Measurements from ENCODE around the gene MDH1B.

Gene MDH1B

DNA sequence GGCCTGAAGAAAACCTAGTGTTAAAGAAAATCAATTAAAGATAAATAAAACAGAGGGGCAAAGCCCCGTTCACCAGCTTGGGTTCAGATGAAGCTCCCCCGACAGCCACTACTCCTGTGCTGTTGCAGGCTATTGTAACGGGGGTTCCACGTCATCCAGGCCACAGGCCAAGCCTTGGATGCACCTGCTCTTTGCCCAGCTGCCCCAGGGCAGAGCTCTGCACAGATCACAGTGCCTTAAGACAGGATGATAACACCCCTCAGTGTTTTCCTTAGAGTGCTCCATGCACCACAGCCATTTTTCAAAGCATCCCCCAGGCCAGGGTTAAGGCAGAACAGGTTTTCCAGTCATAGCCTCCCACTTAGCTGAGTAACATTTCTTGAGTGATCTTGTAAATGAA, 32.2 kb upstream of the MDH1B start:
- Histone ChIP-seq H3K4me1 (ENCODE audit: insufficient read depth, low read length) (peaks cover 12% of the 10 kb centered on the region), H2AFZ (ENCODE audit: low read depth, low read length) (no peak overlapping the region), H3K4me3 (ENCODE audit: low read length) (no peak overlapping the region), H3K27me3 (ENCODE audit: insufficient read depth, low read length) (no peaks in the 10 kb centered on the region), H3K9me3 (ENCODE audit: low read length) (no peaks in the 10 kb centered on the region), H3K36me3 (ENCODE audit: insufficient read depth, low read length) (peaks cover 29% of the 10 kb centered on the region)

- Histone ChIP-seq H3K27me3 (ENCODE audit: insufficient read depth, low read length) (no peaks in the 10 kb centered on the region), H2AFZ (ENCODE audit: low read depth, low read length) (no peak overlapping the region), H3K9me3 (ENCODE audit: low read length) (no peaks in the 10 kb centered on the region), H3K4me3 (ENCODE audit: low read length) (no peak overlapping the region), H3K4me1 (ENCODE audit: insufficient read depth, low read length) (no peaks in the 10 kb centered on the region), H3K36me3 (ENCODE audit: insufficient read depth, low read length) (peaks cover 76% of the 10 kb centered on the region)
Observed at GRCh38 chr2:206792645-206793044, 27.5 kb upstream of the MDH1B start.

DNA sequence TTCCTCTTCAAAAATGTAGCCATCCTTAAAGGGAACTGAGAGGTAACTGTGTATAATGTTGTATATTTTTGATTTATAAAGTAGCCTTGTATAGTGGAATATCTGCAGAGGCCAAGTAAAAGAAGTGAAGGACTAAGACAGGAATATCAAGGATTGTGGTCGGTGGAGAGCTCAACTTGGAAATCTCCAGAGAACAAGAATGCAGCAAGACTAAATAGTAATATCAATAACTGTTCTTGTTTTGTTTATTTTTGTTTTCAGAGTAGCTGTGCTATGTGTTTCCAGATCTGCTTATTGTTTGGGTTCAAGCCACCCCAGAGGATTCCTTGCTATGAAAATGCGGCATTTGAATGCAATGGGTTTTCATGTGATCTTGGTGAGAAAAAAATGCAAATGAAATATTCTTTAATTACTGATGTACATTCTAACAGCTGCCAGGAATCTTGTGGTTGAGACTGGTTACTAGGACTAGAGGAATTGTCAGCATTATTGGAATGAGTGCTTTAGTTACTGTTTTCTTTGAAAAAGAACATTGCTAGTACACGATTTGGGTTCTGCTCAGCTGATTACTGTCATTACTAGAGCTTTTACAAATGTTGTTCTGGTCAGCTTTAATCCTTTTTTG, 25.3 kb upstream of the MDH1B start:
- H3K4me3 ChIP-seq (ENCODE audit: low read length), result no peak overlapping the region
- H3K27me3 ChIP-seq (ENCODE audit: insufficient read depth, low read length), result no peaks in the 10 kb centered on the region
- no peaks in the 10 kb centered on the region for H3K4me1 ChIP-seq (ENCODE audit: insufficient read depth, low read length)
- H3K9me3 ChIP-seq (ENCODE audit: low read length), result no peaks in the 10 kb centered on the region
- H3K36me3 ChIP-seq (ENCODE audit: insufficient read depth, low read length), result peaks cover 79% of the 10 kb centered on the region
- no peak overlapping the region for H2AFZ ChIP-seq (ENCODE audit: low read depth, low read length)

DNA sequence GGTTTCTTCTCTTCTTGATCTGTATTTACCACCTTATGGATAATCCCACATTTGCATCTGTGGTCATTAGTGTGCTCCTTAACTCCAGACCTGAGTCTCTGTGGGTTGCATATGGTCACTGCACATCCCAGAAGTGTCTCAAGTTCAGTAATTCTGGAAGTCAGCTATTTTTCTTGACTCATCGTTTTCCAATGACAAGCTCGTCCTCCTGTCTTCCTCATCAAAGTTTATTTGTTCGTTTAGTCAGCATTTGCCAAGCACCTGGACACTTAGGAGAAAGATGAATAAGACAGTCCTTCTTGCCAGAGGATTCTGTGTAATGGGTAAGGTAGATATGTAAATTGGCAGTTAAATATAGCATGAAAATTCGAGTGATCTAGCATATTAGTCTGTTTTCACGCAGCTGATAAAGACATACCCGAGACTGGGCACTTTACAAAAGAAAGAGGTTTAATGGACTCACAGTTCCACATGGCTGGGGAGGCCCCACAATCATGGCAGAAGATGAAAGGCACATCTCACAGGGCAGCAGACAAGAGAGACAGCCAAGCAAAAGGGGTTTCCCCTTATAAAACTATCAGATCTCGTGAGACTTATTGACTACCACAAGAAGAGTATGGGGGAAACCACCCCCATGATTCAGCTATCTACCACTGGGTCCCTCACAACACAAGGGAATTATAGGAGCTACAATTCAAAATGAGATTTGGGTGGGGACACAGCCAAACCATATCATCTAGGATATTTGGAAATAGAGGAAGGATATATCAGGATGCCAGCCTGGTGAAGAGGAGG, 19.6 kb upstream of the MDH1B start:
- H2AFZ ChIP-seq (ENCODE audit: low read depth, low read length), result no peak overlapping the region
- H3K4me3 ChIP-seq (ENCODE audit: low read length), result no peak overlapping the region
- peaks cover 6% of the 10 kb centered on the region for H3K9me3 ChIP-seq (ENCODE audit: low read length)
- peaks cover 57% of the 10 kb centered on the region for H3K36me3 ChIP-seq (ENCODE audit: insufficient read depth, low read length)
- no peaks in the 10 kb centered on the region for H3K4me1 ChIP-seq (ENCODE audit: insufficient read depth, low read length)
- H3K27me3 ChIP-seq (ENCODE audit: insufficient read depth, low read length), result no peaks in the 10 kb centered on the region

DNA sequence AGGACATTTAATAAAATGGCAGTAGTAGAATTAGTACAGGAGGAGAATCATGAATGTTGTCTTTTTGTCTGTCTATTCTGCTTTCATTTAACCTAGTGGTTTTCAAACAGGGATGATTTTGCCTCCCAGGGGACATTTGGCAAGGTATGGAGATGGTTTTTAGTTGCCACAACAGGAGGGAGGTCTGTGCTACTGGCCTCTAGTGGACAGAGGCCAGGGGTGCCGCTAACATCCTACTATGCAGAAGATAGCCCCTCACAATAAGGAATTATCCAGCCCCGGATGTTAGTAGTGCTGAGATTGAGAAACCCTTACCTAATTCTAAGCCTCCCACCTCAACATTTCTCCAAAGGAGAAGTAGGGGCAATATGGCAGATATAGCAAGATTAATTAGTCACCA, 18.6 kb upstream of the MDH1B start:
- H3K36me3 ChIP-seq (ENCODE audit: insufficient read depth, low read length), result peaks cover 55% of the 10 kb centered on the region
- no peak overlapping the region for H3K4me3 ChIP-seq (ENCODE audit: low read length)
- H2AFZ ChIP-seq (ENCODE audit: low read depth, low read length), result no peak overlapping the region
- no peaks in the 10 kb centered on the region for H3K27me3 ChIP-seq (ENCODE audit: insufficient read depth, low read length)
- H3K4me1 ChIP-seq (ENCODE audit: insufficient read depth, low read length), result no peaks in the 10 kb centered on the region
- peaks cover 10% of the 10 kb centered on the region for H3K9me3 ChIP-seq (ENCODE audit: low read length)

DNA sequence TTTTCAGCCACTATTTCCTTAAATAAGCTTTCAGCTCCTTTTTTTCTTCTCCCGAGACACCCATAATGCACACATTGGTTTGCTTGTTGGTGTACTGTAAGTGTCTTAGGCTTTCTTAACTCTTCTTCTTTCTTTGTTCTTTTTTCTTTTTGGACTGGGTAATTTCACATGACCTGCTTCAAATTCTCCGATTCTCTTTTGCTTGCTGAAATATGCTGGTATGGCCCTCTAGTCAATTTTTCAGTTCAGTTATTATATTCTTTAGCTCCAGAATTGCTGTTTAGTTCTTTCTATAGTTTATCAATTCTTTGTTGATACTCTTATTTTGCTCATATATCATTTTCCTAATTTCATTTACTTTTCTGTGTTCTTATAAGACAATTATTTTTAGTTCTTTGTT, 15.5 kb upstream of the MDH1B start:
- Histone ChIP-seq H2AFZ (ENCODE audit: low read depth, low read length) (no peak overlapping the region), H3K9me3 (ENCODE audit: low read length) (peaks cover 19% of the 10 kb centered on the region), H3K27me3 (ENCODE audit: insufficient read depth, low read length) (no peaks in the 10 kb centered on the region), H3K4me1 (ENCODE audit: insufficient read depth, low read length) (no peaks in the 10 kb centered on the region), H3K4me3 (ENCODE audit: low read length) (no peak overlapping the region), H3K36me3 (ENCODE audit: insufficient read depth, low read length) (peaks cover 52% of the 10 kb centered on the region)

DNA sequence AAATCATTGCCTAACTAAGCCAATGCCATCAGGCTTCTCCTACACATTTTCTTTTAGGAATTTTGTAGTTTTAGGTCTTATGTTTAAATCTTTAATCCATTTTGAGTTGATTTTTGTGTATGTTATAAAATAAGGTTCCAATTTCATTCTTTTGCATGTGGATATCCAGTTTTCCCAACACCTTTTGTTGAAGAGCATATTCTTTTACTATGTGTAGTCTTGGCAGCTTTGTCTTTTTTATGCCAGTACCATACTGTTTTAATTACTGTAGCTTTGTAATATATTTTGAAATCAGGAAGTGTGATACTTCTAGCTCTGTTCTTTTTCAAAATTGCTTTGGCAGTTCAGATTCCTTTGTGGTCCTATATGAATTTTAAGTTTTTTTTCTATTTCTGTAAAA, 11.3 kb upstream of the MDH1B start:
- H3K4me1 ChIP-seq (ENCODE audit: insufficient read depth, low read length), result no peaks in the 10 kb centered on the region
- H3K27me3 ChIP-seq (ENCODE audit: insufficient read depth, low read length), result no peaks in the 10 kb centered on the region
- no peak overlapping the region for H3K4me3 ChIP-seq (ENCODE audit: low read length)
- H3K36me3 ChIP-seq (ENCODE audit: insufficient read depth, low read length), result peaks cover 73% of the 10 kb centered on the region
- H3K9me3 ChIP-seq (ENCODE audit: low read length), result peaks cover 21% of the 10 kb centered on the region
- H2AFZ ChIP-seq (ENCODE audit: low read depth, low read length), result no peak overlapping the region

DNA sequence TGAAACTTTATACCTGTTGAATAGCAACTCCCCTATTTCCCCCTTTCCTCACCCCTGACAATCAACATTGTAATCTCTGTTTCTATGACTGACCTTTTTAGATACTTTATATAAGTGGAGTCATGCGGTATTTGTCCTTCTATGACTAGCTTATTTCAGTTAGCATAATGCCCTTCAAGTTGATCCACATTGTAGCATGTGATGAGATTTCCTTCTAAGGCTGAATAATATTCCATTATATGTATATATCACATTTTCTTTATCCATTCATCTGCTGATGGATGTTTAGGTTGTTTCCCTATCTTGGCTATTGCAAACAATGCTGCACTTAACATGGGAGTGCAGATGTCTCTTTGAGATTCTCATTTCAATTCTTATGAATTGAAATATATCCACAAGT, 9.7 kb upstream of the MDH1B start:
- H2AFZ ChIP-seq (ENCODE audit: low read depth, low read length), result no peak overlapping the region
- H3K9me3 ChIP-seq (ENCODE audit: low read length), result peaks cover 15% of the 10 kb centered on the region
- H3K36me3 ChIP-seq (ENCODE audit: insufficient read depth, low read length), result peaks cover 76% of the 10 kb centered on the region
- H3K4me3 ChIP-seq (ENCODE audit: low read length), result no peak overlapping the region
- H3K4me1 ChIP-seq (ENCODE audit: insufficient read depth, low read length), result no peaks in the 10 kb centered on the region
- no peaks in the 10 kb centered on the region for H3K27me3 ChIP-seq (ENCODE audit: insufficient read depth, low read length)

- Histone ChIP-seq H3K9me3 (ENCODE audit: low read length) (no peaks in the 10 kb centered on the region), H2AFZ (ENCODE audit: low read depth, low read length) (peak overlapping the region; percentile 98), H3K4me3 (ENCODE audit: low read length) (peak overlapping the region; percentile 60), H3K36me3 (ENCODE audit: insufficient read depth, low read length) (peaks cover 29% of the 10 kb centered on the region), H3K27me3 (ENCODE audit: insufficient read depth, low read length) (no peaks in the 10 kb centered on the region), H3K4me1 (ENCODE audit: insufficient read depth, low read length) (peaks cover 10% of the 10 kb centered on the region)
Observed at GRCh38 chr2:206766057-206766930, 1.2 kb upstream of the MDH1B start.

DNA sequence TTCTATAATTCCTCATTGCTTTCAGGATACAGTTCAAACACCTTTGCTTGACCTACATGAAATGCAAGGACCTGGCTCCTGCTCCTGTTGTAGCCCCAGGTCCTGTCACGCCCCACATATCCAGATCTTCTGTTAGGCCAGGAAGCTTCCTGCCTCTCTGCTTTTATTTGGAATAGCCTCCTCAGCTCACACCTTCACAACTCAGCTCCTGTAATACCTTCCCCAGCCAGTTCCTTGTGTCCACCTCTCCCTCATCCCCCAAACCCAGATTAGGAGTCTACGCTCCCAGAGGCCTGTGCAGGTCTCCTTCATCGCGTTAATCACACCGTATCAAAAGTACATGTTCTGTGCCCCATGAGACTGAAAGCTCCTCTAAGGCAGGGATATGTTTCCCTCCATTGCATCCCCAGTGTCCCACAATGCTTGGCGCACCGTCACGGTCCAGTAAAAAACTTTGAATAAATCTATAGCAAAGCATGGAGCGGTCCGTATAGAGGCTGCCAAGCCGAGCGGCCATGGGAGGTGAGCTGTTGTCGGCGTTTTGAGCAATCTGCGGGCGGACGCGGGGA, 371 bp downstream of the MDH1B start:
- Histone ChIP-seq H3K9me3 (ENCODE audit: low read length) (no peaks in the 10 kb centered on the region), H3K4me3 (ENCODE audit: low read length) (peak overlapping the region; percentile 60), H3K27me3 (ENCODE audit: insufficient read depth, low read length) (no peaks in the 10 kb centered on the region), H2AFZ (ENCODE audit: low read depth, low read length) (peak overlapping the region; percentile 98), H3K4me1 (ENCODE audit: insufficient read depth, low read length) (peaks cover 10% of the 10 kb centered on the region), H3K36me3 (ENCODE audit: insufficient read depth, low read length) (peaks cover 20% of the 10 kb centered on the region)

DNA sequence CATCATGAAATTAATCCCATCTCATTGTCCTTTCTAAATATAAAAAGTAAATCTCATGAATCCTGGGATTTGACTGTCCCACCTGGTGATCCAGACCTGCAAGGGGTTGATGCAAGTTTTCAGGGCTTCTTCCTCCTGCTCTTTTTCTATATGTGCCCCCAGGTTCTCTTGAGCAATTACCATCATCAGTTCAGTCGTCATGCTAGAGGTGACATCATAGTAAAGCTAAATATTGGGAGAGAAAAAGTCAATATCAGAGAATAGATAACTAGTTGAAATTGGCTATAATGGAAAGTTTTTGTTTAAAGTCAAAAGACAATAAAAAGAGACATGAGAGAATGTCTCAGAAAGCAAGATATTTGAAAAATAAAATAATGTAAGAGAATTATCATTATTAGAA, 8.3 kb downstream of the MDH1B start:
- Histone ChIP-seq H3K4me1 (ENCODE audit: insufficient read depth, low read length) (no peaks in the 10 kb centered on the region), H3K36me3 (ENCODE audit: insufficient read depth, low read length) (no peaks in the 10 kb centered on the region), H3K9me3 (ENCODE audit: low read length) (no peaks in the 10 kb centered on the region), H2AFZ (ENCODE audit: low read depth, low read length) (no peak overlapping the region), H3K4me3 (ENCODE audit: low read length) (no peak overlapping the region), H3K27me3 (ENCODE audit: insufficient read depth, low read length) (no peaks in the 10 kb centered on the region)

DNA sequence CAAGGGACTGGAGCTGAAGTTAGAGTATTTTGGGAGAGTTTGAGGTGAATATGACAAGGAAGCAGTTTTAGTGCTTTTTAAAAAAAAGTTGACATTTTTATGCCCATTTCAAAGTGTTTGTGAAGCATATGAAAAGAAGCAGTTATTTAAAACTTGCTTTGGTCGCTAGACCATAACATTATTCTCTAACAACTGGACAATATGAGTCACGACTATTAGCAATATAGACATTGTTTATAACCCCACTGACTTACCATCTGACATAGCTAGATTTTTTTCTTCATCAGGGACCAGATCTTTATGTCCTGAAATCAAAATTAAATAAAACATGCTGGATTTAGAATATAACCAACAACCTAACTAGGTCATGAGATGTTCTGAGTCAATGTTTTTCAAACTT, 24.3 kb downstream of the MDH1B start:
- H3K27me3 ChIP-seq (ENCODE audit: insufficient read depth, low read length), result no peaks in the 10 kb centered on the region
- no peaks in the 10 kb centered on the region for H3K4me1 ChIP-seq (ENCODE audit: insufficient read depth, low read length)
- H3K9me3 ChIP-seq (ENCODE audit: low read length), result no peaks in the 10 kb centered on the region
- H2AFZ ChIP-seq (ENCODE audit: low read depth, low read length), result no peak overlapping the region
- H3K4me3 ChIP-seq (ENCODE audit: low read length), result no peak overlapping the region
- no peaks in the 10 kb centered on the region for H3K36me3 ChIP-seq (ENCODE audit: insufficient read depth, low read length)

DNA sequence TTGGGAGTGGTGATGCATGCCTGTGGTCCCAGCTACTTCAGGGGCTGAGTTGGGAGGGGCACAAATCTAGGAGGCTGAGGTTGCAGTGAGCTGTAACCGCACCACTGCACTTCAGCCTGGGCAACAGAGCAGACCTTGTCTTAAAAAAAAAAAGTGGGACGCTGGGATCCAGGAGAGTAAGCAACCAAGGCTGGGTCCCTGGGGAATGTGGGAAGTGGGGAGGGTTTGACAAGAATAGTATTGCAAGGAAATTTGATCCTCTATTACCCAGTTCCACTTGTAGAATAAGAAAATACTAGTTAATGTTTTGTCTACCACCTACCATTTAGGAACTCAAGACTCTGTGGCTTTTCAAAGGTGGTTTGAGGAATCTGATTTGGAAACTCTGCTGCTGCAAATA, 25.9 kb downstream of the MDH1B start:
- H3K4me3 ChIP-seq (ENCODE audit: low read length), result no peak overlapping the region
- no peaks in the 10 kb centered on the region for H3K27me3 ChIP-seq (ENCODE audit: insufficient read depth, low read length)
- H3K4me1 ChIP-seq (ENCODE audit: insufficient read depth, low read length), result no peaks in the 10 kb centered on the region
- H3K36me3 ChIP-seq (ENCODE audit: insufficient read depth, low read length), result no peaks in the 10 kb centered on the region
- H3K9me3 ChIP-seq (ENCODE audit: low read length), result no peaks in the 10 kb centered on the region
- H2AFZ ChIP-seq (ENCODE audit: low read depth, low read length), result no peak overlapping the region

All from neuron (in vitro differentiated cells).